Activated gamma-delta T cell treated with Interleukin-2 at 50 U/mL for 16 hours (primary cell): ENCODE data around the gene DAZAP1.
A peak's percentile ranks its signal among the peaks of the same experiment; 100 is the strongest.
"Not testable (repeated sequence)": the region's sequence is repeated elsewhere in the genome, so short reads cannot be mapped to it uniquely, and the experiment has no call there.

Experiments used
- DNase-seq: peaks from one replicate; pipeline ENCODE4 v3.0.0-alpha.2; 2020

Gene DAZAP1

GRCh38 chr19:1474765-1475351, 67.5 kb downstream of the DAZAP1 start:
- no peak for DNase-seq

- no peak for DNase-seq
Observed at GRCh38 chr19:1475751-1476437, 68.5 kb downstream of the DAZAP1 start.

- not testable (repeated sequence) for DNase-seq
Observed at GRCh38 chr19:1477056-1477455, 69.7 kb downstream of the DAZAP1 start.

GRCh38 chr19:1478934-1479707, 71.7 kb downstream of the DAZAP1 start, which contains the start of gene C19orf25:
Gene C19orf25 (minus strand): TSS chr19:1479215. CDS start chr19:1478903, 312 bp downstream.
- peak; percentile 91 for DNase-seq

GRCh38 chr19:1481224-1481892, 74.0 kb downstream of the DAZAP1 start:
- no peak for DNase-seq

GRCh38 chr19:1481893-1482360, 74.5 kb downstream of the DAZAP1 start:
- no peak for DNase-seq

- DNase-seq = no peak
Observed at GRCh38 chr19:1482361-1483130, 75.2 kb downstream of the DAZAP1 start.

- no peak for DNase-seq
Observed at GRCh38 chr19:1483131-1483978, 76.0 kb downstream of the DAZAP1 start.

- DNase-seq = no peak
Observed at GRCh38 chr19:1483979-1484428, 76.6 kb downstream of the DAZAP1 start.
